ENCODE measurements around the gene TRIOBP. TPM values are rescaled to one million over a fixed set of nuclear protein-coding genes. Genes with fewer than 3 reads are reported as not detected.

The TRIOBP gene
- total RNA-seq, 1 donor from 2014 or later, result 68.9 TPM

DNA sequence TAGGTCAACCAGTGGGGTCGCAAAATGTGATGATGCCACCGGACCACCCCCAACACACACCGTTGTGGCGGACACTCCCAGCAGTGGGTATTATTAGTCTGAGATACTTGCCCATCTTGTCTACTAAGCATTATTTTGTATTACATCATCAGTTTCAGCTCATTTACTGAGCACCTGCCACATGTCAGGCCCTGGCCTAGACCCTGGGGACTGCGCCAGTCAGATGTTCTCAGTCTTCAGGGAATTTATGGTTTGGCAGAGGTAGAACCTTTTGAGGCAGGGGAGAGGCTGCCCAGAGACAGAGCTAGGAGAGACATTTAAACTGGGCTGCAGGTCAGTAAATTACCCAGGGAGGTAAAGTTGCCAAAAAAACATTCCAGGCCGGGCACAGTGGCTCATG is 67.8 kb downstream of the TRIOBP start:
- TF ChIP-seq, protein P1, sequence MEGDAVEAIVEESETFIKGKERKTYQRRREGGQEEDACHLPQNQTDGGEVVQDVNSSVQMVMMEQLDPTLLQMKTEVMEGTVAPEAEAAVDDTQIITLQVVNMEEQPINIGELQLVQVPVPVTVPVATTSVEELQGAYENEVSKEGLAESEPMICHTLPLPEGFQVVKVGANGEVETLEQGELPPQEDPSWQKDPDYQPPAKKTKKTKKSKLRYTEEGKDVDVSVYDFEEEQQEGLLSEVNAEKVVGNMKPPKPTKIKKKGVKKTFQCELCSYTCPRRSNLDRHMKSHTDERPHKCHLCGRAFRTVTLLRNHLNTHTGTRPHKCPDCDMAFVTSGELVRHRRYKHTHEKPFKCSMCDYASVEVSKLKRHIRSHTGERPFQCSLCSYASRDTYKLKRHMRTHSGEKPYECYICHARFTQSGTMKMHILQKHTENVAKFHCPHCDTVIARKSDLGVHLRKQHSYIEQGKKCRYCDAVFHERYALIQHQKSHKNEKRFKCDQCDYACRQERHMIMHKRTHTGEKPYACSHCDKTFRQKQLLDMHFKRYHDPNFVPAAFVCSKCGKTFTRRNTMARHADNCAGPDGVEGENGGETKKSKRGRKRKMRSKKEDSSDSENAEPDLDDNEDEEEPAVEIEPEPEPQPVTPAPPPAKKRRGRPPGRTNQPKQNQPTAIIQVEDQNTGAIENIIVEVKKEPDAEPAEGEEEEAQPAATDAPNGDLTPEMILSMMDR (IDR thresholded peaks at IDR 0.05; ENCODE audit: insufficient read depth, low read length, poor library complexity, severe bottlenecking), result no peak
- no peaks in the 10 kb centered on the region for H3K27me3 ChIP-seq (ENCODE audit: control insufficient read depth, insufficient read depth, low read length)
- peaks cover 5% of the 10 kb centered on the region for H3K36me3 ChIP-seq (ENCODE audit: control insufficient read depth, insufficient read depth, low read length)
- H3K4me3 ChIP-seq (ENCODE audit: low read depth, low read length), result no peak overlapping the region
- no peak for DNase-seq (ENCODE audit: low read depth)

DNA sequence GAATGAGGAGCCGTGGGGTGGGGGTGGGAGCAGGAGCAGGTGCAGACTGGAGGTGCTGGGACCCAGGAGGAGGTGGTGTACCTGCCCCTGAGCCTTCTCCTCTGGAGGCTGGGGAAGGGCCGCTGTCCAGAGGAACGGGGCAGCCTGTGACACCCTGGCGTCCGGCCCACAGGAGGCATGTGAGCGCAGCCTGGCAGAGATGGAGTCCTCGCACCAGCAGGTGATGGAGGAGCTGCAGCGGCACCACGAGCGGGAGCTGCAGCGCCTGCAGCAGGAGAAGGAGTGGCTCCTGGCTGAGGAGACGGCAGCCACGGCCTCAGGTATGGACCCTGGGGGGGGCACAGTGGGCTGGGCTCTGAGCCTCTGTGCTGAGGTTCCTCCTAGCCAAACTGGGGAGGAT is 68.7 kb downstream of the TRIOBP start:
- TF ChIP-seq, protein P1 (IDR thresholded peaks at IDR 0.05; ENCODE audit: insufficient read depth, low read length, poor library complexity, severe bottlenecking), result no peak

DNA sequence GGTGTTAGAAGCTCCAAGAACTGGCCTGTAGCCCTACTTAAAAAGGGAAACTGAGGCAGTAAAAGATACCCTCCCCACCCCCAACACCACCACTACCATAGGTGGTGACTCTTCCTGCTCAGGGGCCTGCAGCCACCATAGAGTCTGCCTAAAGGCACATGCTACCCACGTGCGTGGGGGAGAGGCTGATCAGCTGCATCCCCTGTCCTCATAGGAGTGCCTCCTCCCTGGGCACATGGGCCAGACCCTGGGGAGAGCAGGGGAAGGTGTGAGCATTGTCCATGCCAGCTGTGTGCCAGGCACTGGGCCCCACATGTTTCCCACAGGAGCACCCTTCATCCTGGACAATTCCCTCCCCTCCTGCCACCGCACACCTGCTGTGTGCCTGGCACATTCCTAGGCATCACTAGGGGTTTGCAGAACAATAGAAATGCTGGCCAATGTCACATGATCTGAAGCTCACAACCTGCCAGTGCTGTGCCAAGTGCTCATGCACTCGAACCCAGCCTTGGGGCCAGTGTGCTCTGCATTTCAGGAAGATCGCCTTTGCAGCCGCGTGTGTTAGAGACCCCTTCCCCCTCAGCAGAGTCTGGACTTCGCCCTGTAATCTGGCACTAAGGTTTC is 69.2 kb downstream of the TRIOBP start:
- no peaks in the 10 kb centered on the region for H3K27me3 ChIP-seq (ENCODE audit: control insufficient read depth, insufficient read depth, low read length)
- no peak overlapping the region for H3K4me3 ChIP-seq (ENCODE audit: low read depth, low read length)
- TF ChIP-seq, protein P1 (IDR thresholded peaks at IDR 0.05; ENCODE audit: insufficient read depth, low read length, poor library complexity, severe bottlenecking), result no peak
- peaks cover 5% of the 10 kb centered on the region for H3K36me3 ChIP-seq (ENCODE audit: control insufficient read depth, insufficient read depth, low read length)
- no peak for DNase-seq (ENCODE audit: low read depth)

More for the DNA sequence above, 68.7 kb downstream of the TRIOBP start:
- no peak for DNase-seq (ENCODE audit: low read depth)
- no peaks in the 10 kb centered on the region for H3K27me3 ChIP-seq (ENCODE audit: control insufficient read depth, insufficient read depth, low read length)
- H3K4me3 ChIP-seq (ENCODE audit: low read depth, low read length), result no peak overlapping the region
- peaks cover 5% of the 10 kb centered on the region for H3K36me3 ChIP-seq (ENCODE audit: control insufficient read depth, insufficient read depth, low read length)

DNA sequence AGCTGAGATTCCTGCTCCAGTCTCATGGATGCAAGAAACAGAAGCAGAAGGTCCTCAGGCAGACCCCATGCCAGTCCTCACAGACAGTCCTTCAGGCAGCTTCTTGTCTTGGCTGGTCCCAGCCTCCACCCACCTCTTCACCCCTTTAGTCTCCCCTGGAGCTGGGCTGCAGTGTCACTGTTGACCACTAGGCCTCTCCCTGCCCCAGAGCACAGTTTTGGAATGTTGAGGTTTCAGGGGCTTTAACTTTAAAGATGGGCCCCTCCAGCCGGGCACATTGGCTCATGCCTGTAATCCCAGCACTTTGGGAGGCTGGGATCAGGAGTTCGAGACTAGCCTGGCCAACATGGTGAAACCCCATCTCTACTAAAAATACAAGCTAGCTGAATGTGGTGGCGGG is 71.4 kb downstream of the TRIOBP start:
- H3K4me3 ChIP-seq (ENCODE audit: low read depth, low read length), result no peak overlapping the region
- no peak for DNase-seq (ENCODE audit: low read depth)
- peaks cover 9% of the 10 kb centered on the region for H3K36me3 ChIP-seq (ENCODE audit: control insufficient read depth, insufficient read depth, low read length)

DNA sequence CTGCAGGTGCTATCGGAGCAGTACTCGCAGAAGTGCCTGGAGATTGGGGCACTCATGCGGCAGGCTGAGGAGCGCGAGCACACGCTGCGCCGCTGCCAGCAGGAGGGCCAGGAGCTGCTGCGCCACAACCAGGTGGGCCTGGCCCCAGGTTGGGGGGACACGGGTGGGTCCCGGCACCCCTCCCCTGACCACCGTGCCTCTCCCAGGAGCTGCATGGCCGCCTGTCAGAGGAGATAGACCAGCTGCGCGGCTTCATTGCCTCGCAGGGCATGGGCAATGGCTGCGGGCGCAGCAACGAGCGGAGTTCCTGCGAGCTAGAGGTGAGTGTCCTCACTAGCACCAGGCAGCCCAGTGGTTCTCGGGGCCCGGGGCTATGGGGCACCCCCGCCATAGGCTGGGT is 72.2 kb downstream of the TRIOBP start:
- peaks cover 9% of the 10 kb centered on the region for H3K36me3 ChIP-seq (ENCODE audit: control insufficient read depth, insufficient read depth, low read length)

More for the DNA sequence above, 71.4 kb downstream of the TRIOBP start:
- no peaks in the 10 kb centered on the region for H3K27me3 ChIP-seq (ENCODE audit: control insufficient read depth, insufficient read depth, low read length)
- TF ChIP-seq, protein P1 (IDR thresholded peaks at IDR 0.05; ENCODE audit: insufficient read depth, low read length, poor library complexity, severe bottlenecking), result peak; percentile 28

More for the DNA sequence above, 72.2 kb downstream of the TRIOBP start:
- Histone ChIP-seq H3K4me3 (ENCODE audit: low read depth, low read length) (no peak overlapping the region), H3K27me3 (ENCODE audit: control insufficient read depth, insufficient read depth, low read length) (no peaks in the 10 kb centered on the region)
- TF ChIP-seq, protein P1 (IDR thresholded peaks at IDR 0.05; ENCODE audit: insufficient read depth, low read length, poor library complexity, severe bottlenecking), result no peak
- DNase-seq (ENCODE audit: low read depth), result no peak

All from kidney epithelial cell (primary cell).